Fibroblast of skin of scalp (primary cell): ENCODE measurements around the gene RBM15.

ENCODE experiments used
- DNase-seq: peaks from one replicate; pipeline ENCODE4 v3.0.0-alpha.2; 2013

Gene RBM15

DNA sequence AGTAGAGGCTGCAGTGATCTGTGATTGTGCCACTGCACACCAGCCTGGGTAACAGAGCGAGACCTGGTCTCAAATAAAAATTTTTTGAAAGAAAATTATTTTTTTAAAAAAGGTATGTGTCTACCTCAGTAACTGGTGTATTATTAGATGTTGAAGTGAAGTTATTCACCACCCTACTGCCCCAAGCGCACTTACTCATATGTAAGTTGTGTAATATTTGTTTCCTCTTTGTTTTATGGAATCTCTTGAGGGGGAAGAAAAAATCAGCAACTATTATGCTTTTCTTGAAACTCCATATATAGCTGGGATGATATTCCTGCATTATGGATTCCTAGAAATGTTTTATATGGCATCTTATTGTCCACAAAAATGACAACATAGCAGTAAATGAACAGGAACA, 21.3 kb downstream of the RBM15 start:
- DNase-seq: no peak

DNA sequence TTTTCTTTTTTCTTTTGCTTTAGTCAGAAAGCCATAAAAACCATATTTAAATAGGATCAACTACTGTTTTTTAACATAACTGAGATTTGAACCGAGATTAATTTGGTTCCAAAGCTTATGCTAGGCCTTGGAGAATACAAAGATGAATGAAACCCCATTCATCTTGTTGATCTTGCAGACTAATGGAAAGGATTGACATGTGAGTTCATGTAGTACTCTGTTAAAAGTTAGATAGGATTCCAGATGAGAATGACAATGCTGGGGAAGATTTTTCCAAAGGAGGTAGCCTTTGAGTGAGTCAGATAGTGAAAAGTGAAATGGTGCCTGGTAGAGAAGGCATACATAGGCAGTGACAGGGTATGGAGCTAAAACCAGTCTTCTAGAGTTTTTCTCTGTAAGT, 22.7 kb downstream of the RBM15 start:
- no peak for DNase-seq

DNA sequence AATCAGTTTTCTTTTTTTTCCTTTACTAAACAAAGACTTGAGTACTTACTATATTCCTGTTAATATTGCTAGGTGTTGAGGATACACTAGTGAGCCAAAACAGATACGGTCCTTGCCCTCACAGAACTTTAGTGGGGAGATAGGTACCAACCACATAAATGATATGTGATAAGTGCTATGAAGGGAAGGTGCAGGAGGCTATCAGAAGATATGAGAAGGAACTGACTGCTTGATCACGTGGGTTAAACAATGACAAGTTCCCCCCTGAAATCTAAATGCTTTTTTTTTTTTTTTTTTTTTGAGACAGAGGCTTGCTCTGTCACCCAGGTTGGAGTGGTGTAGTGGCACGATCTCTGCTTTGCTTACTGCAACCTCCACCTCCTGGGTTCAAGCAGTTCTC, 25.0 kb downstream of the RBM15 start:
- no peak for DNase-seq

DNA sequence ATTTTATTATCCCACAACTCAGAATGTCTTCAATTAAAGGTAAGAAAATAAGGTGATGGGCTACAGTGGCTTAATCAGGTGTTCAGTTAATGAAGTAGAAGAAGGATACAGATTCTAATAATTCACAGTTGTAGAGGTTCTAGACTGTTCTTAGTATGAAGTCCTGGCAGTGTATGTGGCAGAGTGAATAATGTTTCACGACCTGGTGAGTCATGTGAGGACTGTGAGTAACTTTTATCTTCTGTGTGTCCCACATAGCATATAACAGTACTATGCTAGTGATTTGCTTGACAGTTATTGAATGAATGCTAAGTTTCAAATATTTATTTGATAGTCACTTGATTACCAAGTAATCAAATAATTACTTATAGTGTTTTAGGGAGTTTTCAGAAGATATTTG, 31.6 kb downstream of the RBM15 start:
- DNase-seq: peak; percentile 50

DNA sequence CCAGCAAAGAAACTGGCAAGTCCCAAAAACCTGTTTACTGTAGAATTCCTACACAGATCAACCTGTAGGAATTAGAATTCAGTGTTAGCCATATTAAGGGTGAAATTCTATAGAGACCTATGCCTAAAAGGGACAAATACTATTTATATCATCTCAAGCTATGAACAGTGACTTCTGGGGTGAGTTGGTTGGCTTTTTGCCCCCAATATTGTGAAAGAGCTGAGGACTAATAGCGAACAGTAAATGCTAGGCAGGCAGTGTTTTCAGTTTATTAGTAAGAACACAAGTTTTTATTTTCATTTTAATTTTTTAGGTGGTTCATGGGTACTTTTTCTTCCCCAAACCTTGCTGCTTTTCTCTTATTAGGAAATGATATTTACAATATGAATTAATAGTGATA, 36.3 kb downstream of the RBM15 start:
- DNase-seq: no peak

DNA sequence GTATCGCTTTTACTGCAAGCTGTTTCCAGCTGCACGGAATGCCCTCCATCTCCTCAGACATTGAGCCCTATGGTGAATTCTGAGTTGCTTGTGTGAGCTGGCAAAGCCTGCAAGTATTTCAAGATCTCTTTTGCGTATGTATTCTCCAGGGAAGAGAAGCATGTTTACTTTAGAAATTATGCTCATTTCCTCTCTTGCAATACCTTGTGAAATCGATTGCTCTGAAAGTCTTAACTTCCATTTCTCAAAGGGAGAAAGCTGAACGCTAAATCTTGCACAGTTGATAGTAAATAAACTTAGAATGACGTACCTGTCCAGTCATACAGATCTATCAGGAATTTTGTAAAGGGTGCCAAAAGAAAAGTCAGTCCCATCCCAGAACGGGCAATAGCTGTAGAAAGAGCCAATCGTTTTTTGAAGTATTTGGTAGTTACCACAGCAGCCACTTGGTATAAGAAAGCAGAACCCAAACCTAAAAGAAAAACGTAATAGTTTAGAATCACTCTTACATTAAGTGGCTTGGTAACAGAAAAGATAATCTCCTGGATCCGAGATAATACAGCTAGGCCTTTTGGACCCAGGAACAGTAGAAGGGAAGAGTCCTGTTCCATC, 41.6 kb downstream of the RBM15 start:
- DNase-seq: peak; percentile 44

DNA sequence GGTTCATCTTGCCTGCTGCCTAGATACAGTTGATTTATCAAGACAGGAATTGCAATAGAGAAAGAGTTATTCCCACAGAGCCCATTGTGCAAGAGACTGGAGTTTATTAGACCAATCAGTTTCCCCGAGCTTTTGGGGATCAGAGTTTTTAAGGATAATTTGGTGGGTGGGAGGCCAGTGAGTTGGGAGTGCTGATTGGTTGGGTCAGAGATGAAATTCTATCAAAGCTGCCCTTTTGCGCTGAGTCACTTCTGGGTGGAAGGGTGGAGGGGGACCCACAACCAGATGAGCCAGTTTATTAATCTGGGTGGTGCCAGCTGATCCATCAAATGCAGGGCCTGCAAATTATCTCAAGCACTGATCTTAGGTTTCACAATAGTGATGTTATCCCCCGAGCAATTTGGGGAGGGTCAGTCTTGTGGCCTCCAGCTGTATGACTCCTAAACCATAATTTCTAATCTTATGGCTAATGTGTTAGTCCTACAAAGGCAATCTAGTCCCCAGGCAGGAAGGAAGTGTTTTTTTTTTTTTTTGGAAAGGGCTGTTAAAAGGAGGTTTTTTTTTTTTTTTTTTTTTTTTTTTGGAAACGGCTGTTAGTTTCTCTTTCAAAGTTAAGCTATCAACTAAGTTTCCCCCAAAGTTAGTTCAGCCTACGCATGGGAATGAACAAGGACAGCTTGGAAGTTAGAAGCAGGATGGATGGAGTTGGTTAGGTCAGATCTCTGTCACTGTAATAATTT, 44.2 kb downstream of the RBM15 start:
- no peak for DNase-seq

DNA sequence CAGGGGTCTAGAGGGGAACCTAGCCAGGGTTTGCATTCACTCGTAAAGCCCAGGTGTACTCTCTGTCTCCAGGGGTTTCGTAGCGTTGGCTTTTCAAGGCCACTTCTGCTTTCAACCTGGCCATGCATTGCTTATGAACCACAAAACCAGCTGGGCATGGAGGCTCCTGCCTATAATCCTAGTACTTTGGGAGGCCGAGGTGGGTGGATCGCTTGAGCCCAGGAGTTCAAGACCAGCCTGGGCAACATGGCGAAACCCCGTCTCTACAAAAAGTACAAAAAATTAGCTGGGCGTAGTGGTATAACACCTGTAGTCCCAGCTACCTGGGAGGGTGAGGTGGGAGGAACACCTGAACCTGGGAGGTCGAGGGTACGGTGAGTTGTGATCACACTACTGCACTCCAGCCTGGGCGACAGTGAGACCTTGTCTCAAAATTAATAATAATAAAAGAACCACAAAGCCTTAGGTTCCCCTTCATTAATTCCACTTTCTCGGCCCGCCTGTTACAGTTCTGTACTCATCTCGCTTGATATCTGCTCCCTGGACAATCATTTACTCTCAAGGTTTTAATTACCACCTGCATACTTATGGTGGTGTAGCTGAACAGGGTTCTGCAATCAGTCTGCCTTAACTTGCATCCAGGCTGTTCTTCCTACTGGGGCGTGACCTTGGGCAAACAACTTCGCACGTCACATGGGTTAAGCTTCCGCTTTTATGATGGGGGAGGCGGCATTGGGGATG, 45.6 kb downstream of the RBM15 start:
- no peak for DNase-seq

DNA sequence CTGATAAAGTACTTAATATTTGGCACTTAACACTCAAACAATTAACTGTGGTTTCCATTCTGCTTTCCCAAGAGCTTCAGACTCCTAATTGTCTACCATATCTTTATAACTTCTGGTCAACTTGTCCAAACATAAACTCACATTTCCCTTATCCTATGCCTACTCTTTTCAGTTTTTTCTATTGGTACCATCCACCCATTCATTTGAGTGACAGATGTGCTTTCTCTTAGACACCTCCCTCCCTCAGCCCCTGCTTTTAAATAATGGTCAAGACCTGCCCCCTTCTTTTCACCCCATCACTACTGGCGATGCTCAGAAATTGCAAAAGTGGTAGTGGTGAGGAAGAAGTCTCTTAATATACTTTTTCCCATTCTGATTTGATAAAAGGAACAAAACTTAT, 46.2 kb downstream of the RBM15 start:
- no peak for DNase-seq

DNA sequence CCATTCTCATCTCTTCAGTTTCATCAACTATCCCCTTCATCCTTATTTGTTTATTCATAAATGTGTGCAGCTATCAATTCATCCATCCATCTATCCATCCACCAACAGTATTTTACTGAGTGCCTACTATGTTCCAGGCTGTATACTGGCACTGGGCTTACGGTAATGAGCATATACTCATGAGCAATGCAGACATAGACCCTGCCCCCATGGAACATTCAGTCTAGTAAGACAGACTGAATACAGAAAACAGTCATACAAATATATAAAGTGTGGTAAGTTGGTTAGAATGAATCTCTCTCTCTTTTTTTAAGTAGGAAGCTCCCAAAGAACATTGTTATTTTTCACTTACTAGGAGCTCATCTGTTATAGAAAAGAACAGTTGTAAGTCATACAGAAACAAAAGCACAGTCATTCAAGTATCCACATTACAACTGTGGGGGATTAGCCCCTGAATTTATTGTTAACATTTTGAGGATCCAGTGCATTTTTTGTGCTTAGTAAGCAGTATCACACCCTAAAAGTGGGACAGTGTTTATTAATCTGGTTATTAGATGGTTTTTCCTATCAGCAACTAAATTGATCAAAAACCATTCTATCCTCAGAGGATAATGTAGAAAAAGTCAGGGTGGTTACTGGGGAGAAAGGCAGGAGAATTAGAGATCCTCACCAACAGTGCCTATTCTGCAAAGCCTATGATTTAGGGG, 48.0 kb downstream of the RBM15 start:
- DNase-seq: no peak

DNA sequence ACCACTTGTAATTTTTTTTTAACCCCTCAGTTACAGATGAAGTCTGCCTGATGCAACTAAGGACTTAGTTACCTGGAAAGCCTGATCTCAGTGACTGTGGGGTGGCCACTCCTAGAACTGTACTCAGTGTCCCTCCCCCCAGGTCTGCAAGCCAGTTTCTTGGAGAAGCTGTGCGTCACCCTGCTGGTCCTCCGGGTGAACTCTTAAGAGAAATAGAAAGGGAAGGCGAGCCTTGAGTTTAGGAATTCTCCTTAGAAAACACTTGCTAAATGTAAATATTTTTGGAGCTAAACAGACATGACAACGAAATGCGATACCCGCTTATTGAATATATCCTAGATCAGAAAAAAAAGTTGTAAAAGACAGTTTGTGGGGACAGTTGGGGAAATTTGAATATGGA, 50.9 kb downstream of the RBM15 start:
- peak; percentile 69 for DNase-seq

DNA sequence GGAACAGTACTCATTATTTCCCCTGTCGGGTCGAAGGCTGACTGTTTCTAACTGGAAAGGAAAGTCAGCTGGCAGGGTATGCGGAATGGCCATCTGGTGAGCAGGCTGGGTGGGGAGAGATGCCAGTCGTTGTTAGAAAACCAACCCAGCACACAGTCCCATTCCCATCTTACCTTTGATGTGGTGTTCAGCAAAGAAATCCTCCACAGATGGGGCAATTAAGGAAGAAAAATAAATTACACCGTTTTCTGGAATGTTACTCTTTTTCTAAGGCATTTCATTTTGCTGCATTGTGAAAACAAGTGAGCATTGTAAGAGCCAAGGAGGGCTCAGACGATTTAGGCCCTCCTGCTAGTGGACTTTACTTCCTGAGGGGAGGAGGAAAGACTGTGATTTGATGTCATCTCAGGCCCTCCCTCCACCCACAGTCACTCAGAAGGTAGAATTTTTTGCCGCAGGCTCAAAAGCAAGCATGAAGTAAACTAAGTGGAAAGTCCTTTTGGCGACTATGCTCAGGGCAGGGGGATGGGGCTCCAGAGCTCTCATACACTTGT, 51.6 kb downstream of the RBM15 start, which contains the start of gene SLC16A4:
TSS of gene SLC16A4 (minus strand) at position 335 of the 554 bp plus-strand sequence. CDS start 1,703 bp downstream, outside the sequence.
- DNase-seq: peak; percentile 52

DNA sequence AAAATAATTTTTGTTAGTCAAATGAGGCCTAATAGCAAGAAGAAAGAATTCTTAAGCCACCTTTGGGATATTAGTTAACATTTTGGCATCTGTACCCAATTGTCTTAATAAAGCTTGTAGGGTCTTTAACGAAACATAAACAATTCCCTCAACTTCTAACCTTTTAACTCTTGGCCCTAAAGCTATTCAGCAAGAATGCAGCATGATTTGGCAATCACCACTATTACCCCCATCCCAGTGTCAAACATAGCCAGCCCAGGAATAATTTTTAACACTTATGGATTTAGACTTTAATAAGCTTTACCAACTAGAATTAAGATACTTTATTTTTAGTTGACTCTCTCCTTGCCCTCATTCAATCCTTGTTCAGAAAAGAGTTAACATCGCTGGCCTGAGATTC, 54.1 kb downstream of the RBM15 start:
- peak; percentile 12 for DNase-seq

DNA sequence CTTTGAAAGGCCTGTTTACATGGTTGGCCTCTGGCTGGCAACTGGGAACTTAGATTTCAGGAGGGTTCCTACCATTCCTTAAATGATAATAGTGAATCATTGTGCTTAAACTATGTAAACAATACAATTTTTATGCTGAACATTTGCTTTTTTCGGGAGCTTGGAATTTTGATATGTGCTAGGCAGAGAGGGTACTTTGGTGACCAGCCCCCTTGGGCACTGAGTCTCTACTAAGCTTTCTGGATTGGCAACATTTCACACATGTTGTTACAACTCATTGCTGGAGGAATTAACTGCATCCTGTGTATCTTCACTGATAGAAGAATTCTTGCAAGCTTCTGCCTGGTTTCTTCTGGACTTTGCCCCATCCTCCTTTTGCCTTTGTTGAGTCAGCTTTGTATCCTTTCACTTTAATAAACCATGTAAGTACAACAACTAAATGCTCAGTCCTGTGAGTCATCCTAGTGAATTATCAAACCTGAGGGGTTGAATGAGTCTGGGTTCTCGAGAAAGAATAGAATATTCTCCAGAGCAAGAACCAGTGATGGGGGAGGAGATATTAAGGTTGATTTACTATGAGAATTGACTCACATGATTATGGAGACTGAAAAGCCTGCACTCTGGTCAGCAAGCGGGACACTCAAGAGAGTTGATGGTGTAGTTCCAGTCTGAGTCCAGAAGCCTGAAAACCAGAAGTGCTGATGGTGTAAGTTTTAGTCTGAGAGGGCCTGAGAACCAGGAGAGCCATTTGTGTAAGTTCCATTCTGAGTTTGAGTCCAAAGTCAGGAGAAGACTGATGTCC, 54.7 kb downstream of the RBM15 start:
- DNase-seq: peak; percentile 68

DNA sequence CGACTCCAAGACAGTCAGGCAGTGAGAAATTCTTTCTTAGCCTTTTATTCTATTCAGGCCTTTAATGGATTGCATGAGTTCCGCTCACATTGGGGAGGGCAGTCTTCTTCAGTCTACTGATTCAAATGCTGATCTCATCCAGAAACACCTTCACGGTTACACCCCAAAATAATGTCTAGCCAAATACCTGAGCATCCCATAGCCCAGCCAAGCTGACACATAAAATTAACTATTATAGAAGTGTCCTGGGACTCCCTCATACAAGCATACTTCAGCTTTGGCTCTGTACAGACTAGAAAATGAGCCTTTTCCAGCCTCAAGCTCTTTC, 55.3 kb downstream of the RBM15 start:
- DNase-seq: no peak
